NCI-H82 (cell line): ENCODE results near the gene CHRM4.
"Not testable (repeated sequence)": the region's sequence is repeated elsewhere in the genome, so short reads cannot be mapped to it uniquely, and the experiment has no call there.

Source experiments
- DNase-seq: peaks from one replicate; lab custom pipeline; 2025; lab: John Stamatoyannopoulos, UW

CHRM4 gene

DNA sequence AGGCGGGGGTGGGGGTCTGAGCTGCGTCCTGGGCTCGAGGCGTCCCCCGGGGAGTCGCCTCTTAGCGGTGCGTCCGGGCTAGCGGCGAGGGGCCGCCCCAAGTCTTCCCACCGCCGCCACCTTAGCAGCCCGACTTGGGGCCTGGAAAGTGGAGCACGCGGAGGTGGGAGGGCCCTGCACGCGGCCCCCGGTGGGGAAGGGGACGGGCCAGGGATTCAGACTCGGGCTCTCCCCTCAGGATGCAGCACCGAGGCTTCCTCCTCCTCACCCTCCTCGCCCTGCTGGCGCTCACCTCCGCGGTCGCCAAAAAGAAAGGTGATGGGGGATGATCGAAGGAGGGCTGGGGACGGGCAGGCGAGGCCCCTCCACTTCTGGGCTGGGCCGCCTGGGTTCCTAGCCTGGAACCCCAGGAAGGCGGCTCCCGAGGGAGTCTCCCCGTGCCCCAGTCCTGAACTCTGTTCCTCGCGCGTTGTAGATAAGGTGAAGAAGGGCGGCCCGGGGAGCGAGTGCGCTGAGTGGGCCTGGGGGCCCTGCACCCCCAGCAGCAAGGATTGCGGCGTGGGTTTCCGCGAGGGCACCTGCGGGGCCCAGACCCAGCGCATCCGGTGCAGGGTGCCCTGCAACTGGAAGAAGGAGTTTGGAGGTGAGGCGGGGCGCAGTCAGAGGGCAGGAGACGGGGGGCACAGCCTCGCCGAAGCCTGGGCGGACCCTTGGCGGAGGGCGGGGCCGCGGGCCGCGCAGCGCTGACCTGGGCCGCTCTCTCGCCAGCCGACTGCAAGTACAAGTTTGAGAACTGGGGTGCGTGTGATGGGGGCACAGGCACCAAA lies 9.5 kb downstream of the CHRM4 start:
- DNase-seq = peak; percentile 57

DNA sequence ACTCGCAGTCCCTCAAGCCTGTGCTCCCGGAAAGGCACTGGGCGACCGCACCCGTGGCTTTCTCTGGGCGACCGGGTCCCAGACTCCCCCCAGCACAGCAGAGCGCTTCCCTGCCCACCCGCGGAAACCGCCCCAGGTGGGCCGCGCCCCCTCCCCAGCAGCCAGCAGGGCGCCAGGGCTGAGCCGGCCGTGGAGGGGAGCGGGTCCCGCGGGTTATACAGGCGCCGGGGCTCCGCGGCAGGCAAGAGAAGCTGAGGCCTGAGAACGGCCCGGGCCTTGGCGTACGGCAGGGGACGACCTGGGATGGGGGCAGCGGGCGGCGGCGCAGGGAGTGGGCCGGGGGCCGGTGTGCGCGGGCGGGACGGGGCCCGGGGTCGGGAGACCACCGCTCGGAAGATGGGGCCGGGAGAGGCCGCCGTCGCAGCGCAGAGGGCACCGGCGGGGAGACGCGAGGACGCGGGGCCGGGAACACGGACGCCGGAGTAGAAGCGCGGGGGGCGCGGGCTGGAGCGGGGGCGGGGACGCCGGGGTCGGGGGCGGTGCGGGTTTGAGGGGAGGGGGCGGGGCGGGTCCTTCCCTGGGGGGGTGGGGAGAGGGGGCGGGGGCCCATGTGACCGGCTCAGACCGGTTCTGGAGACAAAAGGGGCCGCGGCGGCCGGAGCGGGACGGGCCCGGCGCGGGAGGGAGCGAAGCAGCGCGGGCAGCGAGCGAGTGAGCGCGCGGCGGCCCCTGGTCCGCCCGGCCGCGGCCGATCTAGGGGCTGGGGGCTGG lies 10.3 kb downstream of the CHRM4 start, which contains the start of gene MDK:
Gene MDK, plus strand, starts transcription at position 622 of the 771 bp plus-strand sequence. CDS start 389 bp downstream, outside the sequence.
- DNase-seq = peak; percentile 57

DNA sequence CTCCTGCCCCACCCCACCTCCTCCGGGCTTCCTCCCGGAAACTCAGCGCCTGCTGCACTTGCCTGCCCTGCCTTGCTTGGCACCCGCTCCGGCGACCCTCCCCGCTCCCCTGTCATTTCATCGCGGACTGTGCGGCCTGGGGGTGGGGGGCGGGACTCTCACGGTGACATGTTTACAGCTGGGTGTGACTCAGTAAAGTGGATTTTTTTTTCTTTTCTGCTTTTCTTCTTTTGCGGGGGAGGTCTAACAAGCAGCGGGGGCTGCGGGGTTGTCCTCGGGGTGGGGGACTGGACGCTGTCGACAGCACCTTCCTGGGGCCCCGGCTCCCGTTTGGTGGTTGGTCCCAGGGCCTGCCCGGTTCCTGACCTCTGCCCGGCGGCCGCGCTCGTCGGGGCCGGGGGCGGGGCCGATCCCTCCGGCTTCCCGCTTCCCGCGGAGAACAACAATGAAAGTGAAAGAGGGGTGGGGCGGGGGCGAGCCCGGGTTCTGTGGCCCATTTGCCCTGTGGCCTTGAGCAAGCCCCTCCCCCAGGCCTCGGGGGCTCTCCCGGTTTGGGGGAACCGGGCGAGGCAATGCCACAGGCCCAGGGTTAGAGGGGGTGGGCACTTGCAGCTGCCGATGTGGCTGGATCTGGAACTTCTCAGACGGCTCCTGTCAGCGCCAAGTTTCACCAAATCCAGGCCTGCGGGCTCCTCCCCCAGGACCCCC lies 11.1 kb downstream of the CHRM4 start:
- DNase-seq = peak; percentile 47

DNA sequence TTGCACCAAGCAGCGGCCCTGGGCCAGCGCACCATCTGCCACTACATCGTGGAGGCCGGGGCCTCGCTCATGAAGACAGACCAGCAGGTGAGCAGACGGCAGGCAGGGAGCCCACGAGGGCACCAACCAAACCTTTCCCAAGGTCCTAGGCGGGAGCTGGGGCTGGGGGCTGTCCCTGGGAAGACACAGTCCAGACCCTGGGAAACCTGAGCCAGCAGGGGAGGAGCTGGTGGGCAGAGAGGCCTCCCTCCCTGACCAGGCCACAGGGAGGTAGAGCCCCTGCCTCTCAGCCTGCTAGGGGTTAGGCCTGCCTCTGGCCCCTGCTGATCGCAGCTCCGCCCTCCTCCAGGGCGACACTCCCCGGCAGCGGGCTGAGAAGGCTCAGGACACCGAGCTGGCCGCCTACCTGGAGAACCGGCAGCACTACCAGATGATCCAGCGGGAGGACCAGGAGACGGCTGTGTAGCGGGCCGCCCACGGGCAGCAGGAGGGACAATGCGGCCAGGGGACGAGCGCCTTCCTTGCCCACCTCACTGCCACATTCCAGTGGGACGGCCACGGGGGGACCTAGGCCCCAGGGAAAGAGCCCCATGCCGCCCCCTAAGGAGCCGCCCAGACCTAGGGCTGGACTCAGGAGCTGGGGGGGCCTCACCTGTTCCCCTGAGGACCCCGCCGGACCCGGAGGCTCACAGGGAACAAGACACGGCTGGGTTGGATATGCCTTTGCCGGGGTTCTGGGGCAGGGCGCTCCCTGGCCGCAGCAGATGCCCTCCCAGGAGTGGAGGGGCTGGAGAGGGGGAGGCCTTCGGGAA lies 11.9 kb downstream of the CHRM4 start:
- DNase-seq = peak; percentile 69

DNA sequence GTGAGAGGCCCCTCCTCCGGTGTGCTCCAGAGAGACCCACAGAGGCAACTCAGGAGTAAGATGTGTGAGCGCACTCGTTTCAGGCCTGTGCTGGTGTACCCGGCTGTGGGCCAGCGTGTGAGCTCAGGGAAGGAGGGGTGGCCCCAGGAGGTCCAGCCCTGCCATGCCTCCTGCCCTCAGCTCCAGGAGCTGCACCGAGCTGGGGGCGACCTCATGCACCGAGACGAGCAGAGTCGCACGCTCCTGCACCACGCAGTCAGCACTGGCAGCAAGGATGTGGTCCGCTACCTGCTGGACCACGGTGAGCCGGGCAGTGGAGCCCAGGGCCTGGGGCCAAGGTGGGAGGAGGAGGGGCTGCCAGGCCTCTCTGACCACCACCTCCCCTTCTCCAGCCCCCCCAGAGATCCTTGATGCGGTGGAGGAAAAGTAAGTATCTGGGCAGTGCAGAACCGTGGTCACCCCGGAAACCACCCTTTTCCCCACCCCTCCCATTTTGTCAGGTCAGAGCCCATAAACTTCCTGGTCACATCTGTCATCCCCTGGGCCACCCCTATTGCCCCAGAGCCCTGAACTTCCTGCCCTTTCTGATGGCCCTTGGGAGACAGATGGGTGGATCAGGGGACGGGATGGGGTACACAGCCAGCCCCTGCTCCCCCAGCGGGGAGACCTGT lies 12.6 kb downstream of the CHRM4 start:
- DNase-seq = no peak

DNA sequence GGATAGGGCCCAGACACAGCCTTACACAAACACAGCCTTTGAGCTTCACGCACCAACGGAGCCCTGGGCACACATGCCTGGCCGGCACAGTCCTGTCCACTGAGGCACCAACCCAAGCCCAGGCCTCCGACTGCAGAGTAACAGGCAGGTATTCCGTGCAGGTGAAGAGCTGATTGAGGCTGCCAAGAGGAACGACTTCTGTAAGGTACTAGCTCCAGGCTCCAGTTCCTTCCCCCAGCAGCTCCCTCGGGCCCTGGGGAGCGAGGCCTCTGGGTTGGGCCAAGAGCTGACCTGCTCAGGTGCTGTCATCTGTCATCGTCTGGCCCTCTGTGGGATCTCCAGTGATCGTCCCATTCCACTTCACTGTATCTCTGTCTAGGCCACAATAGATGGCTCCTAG lies 13.3 kb downstream of the CHRM4 start:
- no peak for DNase-seq

DNA sequence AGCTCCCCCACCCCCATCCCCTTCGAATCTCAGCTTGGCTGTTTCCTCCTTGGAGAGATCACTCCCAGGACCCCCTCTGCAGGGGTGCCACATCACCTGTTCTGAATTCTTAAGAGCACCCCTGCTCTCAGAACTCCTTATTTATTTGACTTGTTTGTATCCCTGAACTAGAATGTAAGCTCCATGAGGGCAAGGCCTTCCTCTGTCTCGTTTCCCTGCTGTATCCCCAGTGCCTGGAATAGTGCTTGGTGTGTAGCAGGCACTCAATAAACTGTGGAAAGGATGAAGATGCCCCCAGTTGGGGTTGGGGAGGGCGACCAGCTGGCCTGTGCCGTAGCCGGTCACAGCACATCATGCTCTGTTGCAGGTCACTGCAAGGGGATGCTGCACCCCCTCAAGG lies 13.7 kb downstream of the CHRM4 start:
- DNase-seq = no peak

DNA sequence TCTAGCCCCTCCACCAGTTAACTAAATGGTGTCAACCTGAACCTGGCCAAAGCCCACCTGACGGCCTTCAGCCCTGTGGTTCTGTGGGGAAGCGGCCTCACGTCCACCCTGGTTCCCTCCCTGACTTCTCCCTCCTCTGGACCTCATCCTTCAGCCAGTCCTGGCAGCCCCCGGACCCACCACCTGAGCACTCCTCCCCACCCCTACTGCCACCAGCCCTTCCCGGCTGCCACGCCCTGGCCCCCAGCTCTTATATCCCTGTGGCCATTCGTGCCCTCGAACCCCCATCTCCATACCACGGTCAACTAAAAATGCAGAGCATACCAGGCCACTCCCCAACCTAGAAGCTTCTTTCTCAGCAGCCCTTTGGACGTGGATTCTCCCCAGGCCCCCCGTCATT lies 14.3 kb downstream of the CHRM4 start:
- DNase-seq = no peak

DNA sequence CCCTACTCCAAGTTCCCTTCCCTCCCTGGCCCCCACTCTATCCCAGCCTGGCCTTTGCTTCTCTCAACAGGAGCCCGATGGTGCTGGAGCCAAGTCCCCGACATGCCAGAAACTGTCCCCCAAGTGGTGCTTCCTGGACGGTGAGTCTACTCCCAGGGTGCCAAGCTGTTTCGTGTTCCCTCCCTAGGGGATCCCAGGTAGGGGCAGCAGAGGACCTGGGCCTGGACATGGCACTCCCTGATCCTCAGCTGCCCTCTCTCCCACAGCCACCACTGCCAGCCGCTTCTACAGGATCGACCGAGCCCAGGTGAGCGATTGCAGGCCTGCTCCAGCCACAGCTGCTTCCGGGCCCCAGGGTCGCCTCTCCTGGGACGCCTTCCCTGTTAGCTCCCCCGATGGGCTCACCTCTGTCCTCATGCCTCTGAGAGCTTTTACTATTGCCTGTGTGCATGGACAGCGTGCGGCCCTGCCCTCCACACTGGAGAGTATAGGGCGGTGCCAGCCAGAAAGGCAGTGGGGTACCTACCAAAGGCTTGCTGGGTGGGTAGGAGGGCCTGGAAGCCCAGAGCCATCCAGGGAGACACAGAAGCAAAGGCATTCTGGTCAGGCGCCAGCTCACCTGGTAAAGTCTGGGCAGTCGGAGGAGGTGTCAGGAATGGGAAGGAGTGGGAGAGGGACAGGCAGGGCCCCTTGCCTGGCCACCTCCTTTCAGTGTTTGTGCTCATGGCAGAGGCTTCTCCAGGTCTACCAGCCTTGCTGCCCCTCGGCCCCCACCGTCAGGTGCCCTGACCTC lies 15.1 kb downstream of the CHRM4 start:
- no peak for DNase-seq

DNA sequence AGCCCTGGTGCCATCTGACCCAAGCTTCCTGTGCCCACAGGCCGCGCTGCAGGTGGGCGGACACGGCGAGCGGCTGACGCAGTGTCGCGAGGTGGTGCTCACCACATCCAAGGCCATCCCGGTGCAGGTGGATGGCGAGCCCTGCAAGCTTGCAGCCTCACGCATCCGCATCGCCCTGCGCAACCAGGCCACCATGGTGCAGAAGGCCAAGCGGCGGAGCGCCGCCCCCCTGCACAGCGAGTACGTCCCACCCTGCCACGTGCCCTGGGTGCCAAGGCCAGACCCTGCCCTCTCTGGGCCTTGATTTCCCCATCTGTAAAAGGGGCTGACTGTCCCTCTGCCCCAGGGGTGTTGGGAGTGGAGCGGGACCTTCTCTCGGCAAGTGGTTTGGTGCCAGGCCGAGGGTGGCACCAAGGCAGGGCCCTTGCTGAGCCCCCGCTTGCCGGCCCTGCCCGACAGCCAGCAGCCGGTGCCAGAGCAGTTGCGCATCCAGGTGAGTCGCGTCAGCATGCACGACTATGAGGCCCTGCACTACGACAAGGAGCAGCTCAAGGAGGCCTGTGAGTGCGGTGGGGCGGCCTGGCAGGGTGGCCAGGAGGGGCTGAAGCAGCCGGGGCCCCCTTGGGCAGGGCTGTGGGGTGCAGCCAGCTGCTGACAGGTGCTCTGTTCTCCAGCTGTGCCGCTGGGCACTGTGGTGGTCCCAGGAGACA lies 16.0 kb downstream of the CHRM4 start:
- DNase-seq = no peak

DNA sequence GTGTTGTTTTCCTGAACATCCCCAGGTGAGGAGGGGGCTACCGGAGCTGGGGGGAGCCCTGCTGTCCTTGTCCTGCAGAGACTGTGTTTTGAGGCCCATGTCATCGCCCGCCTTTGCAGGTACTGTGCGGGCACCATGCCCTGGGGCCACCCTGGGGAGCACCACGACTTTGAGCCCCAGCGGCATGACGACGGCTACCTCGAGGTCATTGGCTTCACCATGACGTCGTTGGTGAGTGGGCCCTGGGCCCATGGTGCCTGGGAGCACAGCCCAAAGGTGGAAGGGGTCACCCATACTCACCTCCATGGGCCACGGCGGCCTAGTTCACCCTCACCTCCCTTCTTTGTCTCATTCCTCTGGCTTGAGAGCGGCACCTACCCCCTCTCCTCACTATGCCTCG lies 16.8 kb downstream of the CHRM4 start:
- DNase-seq = no peak

DNA sequence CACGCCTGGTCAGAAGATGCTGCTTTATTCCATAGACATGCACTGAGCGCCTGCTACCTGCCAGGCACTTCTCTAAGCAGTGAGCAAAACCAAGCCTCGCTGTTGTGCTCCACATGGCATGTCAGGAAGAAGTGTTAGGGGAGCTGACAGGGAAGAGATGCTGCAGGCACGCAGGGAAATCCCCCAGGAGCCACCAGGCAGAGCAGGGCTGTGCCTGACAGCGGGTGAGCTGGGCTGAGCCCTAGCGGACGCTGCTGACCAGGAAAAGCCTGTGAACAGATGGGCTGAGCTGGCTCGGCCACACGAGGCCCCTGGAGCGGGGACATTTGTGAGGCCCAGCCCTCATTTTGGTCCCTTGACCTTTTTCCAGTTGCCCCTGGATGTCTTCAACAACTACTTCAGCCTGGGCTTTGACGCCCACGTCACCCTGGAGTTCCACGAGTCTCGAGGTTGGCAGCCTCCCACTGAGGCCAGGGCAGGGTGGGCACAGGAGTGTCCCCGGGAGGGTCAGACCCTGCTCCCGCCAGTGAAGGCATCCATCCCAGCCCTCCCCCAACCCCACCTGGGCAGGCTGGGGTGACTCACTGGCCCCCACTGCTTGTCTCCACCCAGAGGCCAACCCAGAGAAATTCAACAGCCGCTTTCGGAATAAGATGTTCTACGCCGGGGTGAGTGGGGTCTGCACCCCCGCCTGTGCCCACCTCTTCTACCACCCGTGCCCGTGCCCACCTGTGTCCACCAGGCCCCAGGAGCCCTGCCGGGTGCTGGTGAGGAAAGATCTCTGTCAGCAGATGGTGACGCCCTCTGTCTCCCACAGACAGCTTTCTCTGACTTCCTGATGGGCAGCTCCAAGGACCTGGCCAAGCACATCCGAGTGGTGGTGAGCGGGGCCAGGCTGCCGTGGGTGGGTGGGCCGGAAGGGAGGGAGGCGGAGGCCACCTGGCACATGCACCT lies 17.5 kb downstream of the CHRM4 start:
- DNase-seq = no peak

DNA sequence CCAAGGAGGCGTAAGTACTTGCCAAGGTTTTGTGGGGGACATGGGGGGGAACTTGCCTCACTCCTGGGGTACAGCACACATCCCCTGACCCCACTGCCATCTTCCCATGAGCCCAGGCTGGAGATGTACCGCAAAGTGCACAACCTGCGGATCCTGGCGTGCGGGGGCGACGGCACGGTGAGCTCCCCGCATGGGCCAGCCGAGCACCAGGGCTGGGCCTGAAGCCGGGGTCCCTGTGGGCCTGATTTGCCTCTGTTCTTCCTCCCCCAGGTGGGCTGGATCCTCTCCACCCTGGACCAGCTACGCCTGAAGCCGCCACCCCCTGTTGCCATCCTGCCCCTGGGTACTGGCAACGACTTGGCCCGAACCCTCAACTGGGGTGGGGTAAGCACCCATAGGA lies 19.1 kb downstream of the CHRM4 start:
- not testable (repeated sequence) for DNase-seq

DNA sequence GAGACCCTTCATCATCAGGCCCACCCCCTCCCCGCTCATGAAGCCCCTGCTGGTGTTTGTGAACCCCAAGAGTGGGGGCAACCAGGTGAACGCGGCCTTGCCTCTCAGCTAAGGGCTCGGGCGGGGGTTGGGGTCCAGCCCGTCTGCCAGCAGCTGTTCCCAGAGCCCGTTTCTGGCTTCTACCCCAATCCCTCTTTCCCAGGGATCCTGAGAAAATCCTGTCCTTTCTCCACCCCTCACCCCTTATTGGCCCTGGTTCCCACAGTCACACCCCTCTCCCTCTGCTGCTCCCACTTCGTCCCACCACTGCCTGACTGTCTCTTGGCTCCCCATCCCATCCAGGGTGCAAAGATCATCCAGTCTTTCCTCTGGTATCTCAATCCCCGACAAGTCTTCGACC lies 19.5 kb downstream of the CHRM4 start:
- DNase-seq = no peak

DNA sequence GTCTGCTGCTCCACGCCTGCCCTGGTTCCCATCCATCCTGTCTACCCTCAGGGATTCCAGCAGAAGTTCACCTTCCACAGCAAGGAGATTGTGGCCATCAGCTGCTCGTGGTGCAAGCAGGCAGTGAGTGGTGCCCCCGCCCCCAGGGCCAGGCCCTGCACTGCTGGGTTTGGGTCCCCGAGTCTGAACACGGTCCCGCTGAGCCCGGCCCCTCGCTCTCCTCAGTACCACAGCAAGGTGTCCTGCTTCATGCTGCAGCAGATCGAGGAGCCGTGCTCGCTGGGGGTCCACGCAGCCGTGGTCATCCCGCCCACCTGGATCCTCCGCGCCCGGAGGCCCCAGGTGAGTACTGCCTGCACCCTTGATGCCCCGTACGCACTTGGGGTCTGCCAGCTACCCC lies 20.3 kb downstream of the CHRM4 start:
- not testable (repeated sequence) for DNase-seq

DNA sequence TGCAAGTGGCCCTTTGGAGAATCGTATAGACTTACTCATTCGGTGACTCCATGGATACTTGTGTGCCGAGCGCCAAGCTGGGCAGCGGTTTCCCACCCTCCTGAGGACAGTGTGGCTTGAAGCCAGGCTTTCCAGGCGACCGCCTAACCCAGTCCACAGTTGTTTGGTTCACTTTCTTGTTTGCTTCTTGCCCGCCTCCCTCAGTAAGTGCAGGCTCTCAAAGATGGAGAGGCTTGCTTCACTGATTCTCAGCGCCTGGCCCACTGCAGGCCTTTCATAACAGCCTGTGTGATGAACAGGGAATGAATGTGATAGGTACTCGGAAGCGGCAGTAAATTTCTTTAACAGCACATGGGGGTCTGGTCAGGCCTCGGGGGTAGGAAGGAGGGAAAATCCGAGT lies 21.3 kb downstream of the CHRM4 start:
- DNase-seq = no peak

DNA sequence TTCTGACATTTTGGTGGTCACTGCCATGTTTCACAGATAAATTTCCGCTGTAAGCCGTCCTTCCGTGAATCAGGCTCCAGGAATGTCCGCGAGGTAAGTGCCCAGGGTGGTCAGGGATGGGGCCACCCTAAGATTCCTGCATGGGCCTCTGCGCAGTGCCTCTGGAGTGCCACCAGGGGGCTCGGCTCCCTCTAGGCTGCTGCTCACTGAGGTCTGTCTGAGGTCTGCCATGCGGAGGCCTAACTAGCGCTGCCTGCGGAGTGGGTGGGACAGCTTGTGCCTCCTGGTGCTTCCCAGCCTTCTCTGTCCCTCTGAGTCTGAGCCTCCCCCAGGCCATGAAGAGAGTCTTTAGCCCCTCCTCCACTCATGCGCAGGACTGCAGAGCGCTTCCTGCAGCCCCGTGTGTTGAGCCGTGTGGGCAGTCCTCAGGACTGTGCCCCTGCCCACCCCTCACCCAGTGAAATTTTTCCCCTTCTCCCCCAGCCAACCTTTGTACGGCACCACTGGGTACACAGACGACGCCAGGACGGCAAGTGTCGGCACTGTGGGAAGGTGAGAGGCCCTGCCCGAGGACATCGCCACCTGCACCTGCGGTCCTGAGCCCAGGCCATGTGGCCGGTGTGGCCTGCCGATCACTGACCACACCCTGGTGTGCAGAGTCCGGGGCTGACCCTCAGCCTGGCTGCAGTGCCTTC lies 22.0 kb downstream of the CHRM4 start:
- peak; percentile 85 for DNase-seq

DNA sequence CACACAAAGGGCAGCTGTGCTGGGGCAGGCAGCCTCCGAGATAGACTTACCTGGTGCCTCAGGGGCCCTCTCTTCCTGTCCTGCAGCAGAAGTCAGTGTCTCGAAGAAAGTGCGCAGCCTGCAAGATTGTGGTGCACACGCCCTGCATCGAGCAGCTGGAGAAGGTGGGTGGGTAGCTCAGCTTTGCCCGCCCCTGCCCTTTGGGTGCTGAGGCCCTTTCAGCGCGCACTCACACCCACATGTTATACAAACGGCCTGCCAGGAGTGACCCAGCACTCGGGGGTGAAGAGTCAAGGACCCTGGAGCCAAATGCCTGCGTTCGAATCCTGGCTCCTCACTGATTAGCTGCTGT lies 23.7 kb downstream of the CHRM4 start:
- no peak for DNase-seq
